Measurements from ENCODE around the gene BAX. TPM values are rescaled to one million over a fixed set of nuclear protein-coding genes. Genes with fewer than 3 reads are reported as not detected.

Gene BAX
- total and polyA plus RNA-seq, 8 donors, result 47.7 to 141 (median 63.2) TPM

GRCh38 chr19:48950830-48951519 lies 3.7 kb upstream of the BAX start:
- peaks cover 6 to 10% of the 10 kb centered on the region in 2 donors for H3K4me1 ChIP-seq
- intact Hi-C loops (cut with DNase I), result no loop called here

GRCh38 chr19:48953141-48953540 lies 1.5 kb upstream of the BAX start:
- no peak for TF ChIP-seq CTCF (IDR thresholded peaks at IDR 0.05)
- no peak overlapping the region for H3K4me3 ChIP-seq
- no peak overlapping the region for H3K27ac ChIP-seq
- ATAC-seq, result no peak
- no peaks in the 10 kb centered on the region for H3K9me3 ChIP-seq
- intact Hi-C loops (cut with DNase I), result no loop called here
- H3K27me3 ChIP-seq, result no peaks in the 10 kb centered on the region
- DNase-seq, result no peak
- peaks cover 0 to 6% of the 10 kb centered on the region in 2 donors for H3K36me3 ChIP-seq
- peaks cover 7 to 15% of the 10 kb centered on the region in 2 donors for H3K4me1 ChIP-seq

More at GRCh38 chr19:48950830-48951519, 3.7 kb upstream of the BAX start:
- TF ChIP-seq CTCF (IDR thresholded peaks at IDR 0.05), result no peak
- H3K27ac ChIP-seq, result no peak overlapping the region
- H3K27me3 ChIP-seq, result no peaks in the 10 kb centered on the region
- peaks cover 0 to 11% of the 10 kb centered on the region in 2 donors for H3K9me3 ChIP-seq
- no peak overlapping the region for H3K4me3 ChIP-seq
- DNase-seq (no peak), ATAC-seq (no peak)
- peaks cover 0 to 1% of the 10 kb centered on the region in 2 donors for H3K36me3 ChIP-seq

GRCh38 chr19:48953990-48954594 lies 583 bp upstream of the BAX start:
- no peaks in the 10 kb centered on the region for H3K27me3 ChIP-seq
- ATAC-seq (no peak), DNase-seq (no peak)
- peak overlapping the region; percentile 99 for H3K4me3 ChIP-seq
- TF ChIP-seq CTCF (IDR thresholded peaks at IDR 0.05), result no peak
- H3K36me3 ChIP-seq, result peaks cover 0 to 6% of the 10 kb centered on the region in 2 donors
- peaks cover 7 to 19% of the 10 kb centered on the region in 2 donors for H3K4me1 ChIP-seq
- intact Hi-C loops (cut with DNase I), result no loop called here
- no peaks in the 10 kb centered on the region for H3K9me3 ChIP-seq
- H3K27ac ChIP-seq, result peak overlapping the region; percentile 64 to 85

DNA sequence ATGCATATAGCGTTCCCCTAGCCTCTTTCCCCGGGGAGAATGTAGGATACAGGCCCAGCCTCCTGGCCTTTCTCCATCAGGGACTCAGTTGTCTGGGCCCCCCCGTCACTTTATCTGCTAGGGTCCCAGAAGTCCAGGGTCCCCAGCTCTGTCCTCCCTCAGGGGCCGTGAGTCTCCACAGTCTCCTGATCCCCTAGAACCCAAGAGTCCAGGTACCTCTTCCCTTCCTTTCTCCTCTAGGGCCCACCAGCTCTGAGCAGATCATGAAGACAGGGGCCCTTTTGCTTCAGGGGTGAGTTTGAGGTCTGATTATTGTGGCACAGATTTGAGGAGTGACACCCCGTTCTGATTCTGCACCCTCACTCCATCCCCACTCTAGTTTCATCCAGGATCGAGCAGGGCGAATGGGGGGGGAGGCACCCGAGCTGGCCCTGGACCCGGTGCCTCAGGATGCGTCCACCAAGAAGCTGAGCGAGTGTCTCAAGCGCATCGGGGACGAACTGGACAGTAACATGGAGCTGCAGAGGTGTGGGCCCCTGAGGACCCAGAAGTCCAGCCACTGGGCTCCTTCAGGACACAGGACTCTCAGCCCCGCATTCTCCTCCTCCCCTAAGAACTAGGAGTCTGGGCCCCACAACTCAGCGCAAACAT lies 758 bp downstream of the BAX start:
- intact Hi-C loops (cut with DNase I), result no loop called here
- Histone ChIP-seq H3K9me3 (no peaks in the 10 kb centered on the region), H3K36me3 (peaks cover 0 to 10% of the 10 kb centered on the region in 2 donors), H3K27me3 (no peaks in the 10 kb centered on the region), H3K4me3 (peak overlapping the region; percentile 99), H3K4me1 (peaks cover 7 to 32% of the 10 kb centered on the region in 2 donors), H3K27ac (peak overlapping the region; percentile 85 to 86)
- DNase-seq (no peak), ATAC-seq (no peak)
- no peak for TF ChIP-seq CTCF (IDR thresholded peaks at IDR 0.05)

- no peak overlapping the region for H3K4me3 ChIP-seq
- DNase-seq (no peak), ATAC-seq (no peak)
- H3K27ac ChIP-seq, result no peak overlapping the region
- TF ChIP-seq CTCF (IDR thresholded peaks at IDR 0.05), result no peak
- H3K4me1 ChIP-seq, result peaks cover 7 to 57% of the 10 kb centered on the region in 2 donors
- H3K27me3 ChIP-seq, result no peaks in the 10 kb centered on the region
- no peaks in the 10 kb centered on the region for H3K9me3 ChIP-seq
- H3K36me3 ChIP-seq, result peaks cover 0 to 18% of the 10 kb centered on the region in 2 donors
- intact Hi-C loops (cut with DNase I), result no loop called here
Observed at GRCh38 chr19:48958006-48958405, 3.3 kb downstream of the BAX start.
